NB4 (cell line): ENCODE data around the gene CYP11A1.

Experiments
- DNase-seq: peaks from one replicate; pipeline ENCODE4 v3.0.0; 2010; ENCODE audit warnings: low read depth
- H3K4me3 ChIP-seq: one replicate; pipeline ENCODE4 v1.5.1; 2011; ENCODE audit warnings: mild to moderate bottlenecking, low read depth, low read length, moderate library complexity
- MAX ChIP-seq: IDR thresholded peaks from 2 replicates; pipeline ENCODE4 v1.6.1; 2011; ENCODE audit warnings: low read depth, low read length
- MYC ChIP-seq: IDR thresholded peaks from 2 replicates; pipeline ENCODE4 v1.6.1; 2011; ENCODE audit warnings: low read depth, low read length
- POLR2A ChIP-seq: IDR thresholded peaks from 2 replicates; pipeline ENCODE4 v1.6.1; 2011; ENCODE audit warnings: mild to moderate bottlenecking; ENCODE audit not compliant: insufficient read length; ENCODE audit errors: extremely low read depth
- TF ChIP-seq, protein P1 (sequence below): IDR thresholded peaks from one replicate; pipeline ENCODE4 v1.5.1; 2012; ENCODE audit warnings: low read depth, low read length

CYP11A1 gene

DNA sequence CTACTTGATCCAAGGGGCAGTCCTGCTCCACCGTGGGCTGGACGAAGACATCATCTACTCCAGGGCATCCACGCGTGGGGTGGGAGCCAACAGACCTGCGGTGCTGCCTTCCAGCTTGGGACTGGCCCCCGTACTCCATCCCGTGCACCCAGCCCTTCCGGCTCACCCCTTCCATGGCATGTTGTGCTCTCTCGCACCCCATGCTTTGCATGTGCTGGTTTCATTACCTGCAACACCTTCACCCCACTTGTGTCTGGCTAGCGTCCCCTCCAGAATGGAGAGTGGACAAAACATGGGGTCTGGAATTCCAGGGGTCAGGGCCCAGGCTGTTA is 36.1 kb upstream of the CYP11A1 start:
- H3K4me3 ChIP-seq = no peak overlapping the region
- TF ChIP-seq MAX (no peak), POLR2A (no peak), MYC (no peak)
- TF ChIP-seq, protein P1, sequence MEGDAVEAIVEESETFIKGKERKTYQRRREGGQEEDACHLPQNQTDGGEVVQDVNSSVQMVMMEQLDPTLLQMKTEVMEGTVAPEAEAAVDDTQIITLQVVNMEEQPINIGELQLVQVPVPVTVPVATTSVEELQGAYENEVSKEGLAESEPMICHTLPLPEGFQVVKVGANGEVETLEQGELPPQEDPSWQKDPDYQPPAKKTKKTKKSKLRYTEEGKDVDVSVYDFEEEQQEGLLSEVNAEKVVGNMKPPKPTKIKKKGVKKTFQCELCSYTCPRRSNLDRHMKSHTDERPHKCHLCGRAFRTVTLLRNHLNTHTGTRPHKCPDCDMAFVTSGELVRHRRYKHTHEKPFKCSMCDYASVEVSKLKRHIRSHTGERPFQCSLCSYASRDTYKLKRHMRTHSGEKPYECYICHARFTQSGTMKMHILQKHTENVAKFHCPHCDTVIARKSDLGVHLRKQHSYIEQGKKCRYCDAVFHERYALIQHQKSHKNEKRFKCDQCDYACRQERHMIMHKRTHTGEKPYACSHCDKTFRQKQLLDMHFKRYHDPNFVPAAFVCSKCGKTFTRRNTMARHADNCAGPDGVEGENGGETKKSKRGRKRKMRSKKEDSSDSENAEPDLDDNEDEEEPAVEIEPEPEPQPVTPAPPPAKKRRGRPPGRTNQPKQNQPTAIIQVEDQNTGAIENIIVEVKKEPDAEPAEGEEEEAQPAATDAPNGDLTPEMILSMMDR = no peak
- DNase-seq = no peak

DNA sequence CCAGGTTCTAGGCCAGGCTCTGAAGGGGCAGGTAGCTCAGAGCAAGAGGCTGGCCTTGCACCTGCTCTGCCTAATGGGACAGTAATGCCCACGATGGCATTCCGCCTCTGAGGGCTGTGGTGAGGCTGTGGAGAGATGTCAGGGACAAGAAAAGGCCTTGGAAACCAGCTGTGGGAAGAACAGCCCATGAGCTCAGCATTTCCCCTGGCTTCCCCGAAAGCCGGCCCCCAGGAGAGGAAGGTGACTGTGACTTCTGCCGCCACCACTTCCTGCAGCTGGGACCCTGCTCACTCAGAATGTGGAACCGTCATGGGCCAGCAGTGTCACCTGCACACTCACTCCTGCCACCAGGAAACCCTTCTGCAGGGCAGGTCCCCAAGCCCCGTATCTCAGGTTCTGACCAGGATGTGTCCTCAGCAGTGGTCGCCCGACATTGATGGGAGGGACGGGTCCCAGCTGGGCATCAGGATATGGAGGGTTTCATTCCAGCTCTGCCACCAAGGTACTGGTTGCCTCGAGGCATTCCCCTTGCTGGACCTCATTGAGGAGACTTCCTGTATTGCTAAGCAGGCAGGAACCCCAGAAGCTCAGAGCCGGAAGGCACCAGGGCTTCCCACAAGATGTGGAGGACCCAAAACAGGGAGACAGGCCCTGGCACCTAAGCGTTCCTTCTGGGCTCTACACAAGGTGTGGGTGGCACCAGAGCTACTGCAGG is 35.6 kb upstream of the CYP11A1 start:
- no peak overlapping the region for H3K4me3 ChIP-seq
- DNase-seq = peak; percentile 86
- TF ChIP-seq MYC = 0 out of 2 replicates have a peak, but pooled peaks have one; percentile 20
- no peak for TF ChIP-seq MAX

- no peak overlapping the region for H3K4me3 ChIP-seq
- DNase-seq = no peak
- TF ChIP-seq, protein P1 = no peak
- TF ChIP-seq MAX = no peak
- no peak for TF ChIP-seq POLR2A
- no peak for TF ChIP-seq MYC
Measured at GRCh38 chr15:74402337-74402841, 34.9 kb upstream of the CYP11A1 start.

- DNase-seq = peak; percentile 45
- TF ChIP-seq MAX = no peak
- TF ChIP-seq, protein P1 = no peak
- TF ChIP-seq POLR2A = no peak
- TF ChIP-seq MYC = no peak
- H3K4me3 ChIP-seq = no peak overlapping the region
Measured at GRCh38 chr15:74400915-74401757, 33.7 kb upstream of the CYP11A1 start.

DNA sequence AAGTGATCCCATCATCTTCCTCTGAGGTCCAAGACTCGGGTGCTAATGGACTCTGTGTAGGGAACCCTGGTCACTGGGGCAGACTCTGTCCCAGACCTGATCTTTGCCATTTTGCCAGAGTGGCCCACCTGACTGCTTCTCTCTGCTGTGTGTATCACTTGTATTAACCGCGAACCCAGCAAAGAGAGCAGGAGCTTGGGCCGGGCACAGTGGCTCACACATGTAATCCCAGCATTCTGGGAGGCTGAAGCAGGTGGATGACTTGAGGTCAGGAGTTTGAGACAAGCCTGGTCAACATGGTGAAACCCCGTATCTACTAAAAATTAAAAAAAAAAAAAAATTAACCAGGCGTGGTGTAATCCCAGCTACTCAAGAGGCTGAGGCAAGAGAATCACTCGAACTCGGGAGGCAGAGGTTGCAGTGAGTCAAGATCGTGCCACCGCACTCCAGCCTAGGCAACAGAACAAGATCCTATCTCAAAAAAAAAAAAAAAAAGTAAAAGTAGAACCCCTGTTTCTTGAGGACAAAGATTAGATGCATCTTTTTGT is 32.9 kb upstream of the CYP11A1 start:
- no peak overlapping the region for H3K4me3 ChIP-seq
- peak; percentile 79 for DNase-seq
- TF ChIP-seq MYC = no peak
- TF ChIP-seq MAX = no peak
- TF ChIP-seq, protein P1 = no peak
